ENCODE data around the gene UCHL3.

DNA sequence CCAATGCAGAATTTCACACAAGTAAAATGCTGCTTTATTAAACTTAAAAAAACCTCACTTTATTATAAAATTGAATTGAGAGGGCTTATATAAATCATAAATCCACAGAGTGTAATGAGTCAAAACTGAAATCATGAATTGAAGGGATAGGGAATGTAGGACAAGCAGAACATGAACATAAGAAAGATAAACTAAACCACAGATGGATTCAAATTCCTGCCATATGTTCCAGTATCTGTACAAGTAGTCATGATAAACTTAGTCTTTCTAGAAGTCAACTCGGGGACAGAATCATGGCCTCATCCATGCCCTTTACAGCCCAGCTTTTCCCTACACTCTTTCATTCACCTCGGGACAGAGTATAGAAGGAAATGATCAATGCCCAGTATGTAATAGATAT is 103.1 kb downstream of the UCHL3 start:
- TF ChIP-seq EZH2 (IDR thresholded peaks at IDR 0.05; ENCODE audit: insufficient read depth, poor library complexity, severe bottlenecking): no peak
- TF ChIP-seq EZH2phosphoT487 (IDR thresholded peaks at IDR 0.05; ENCODE audit: insufficient read depth, low read depth): no peak
